Measurements from ENCODE around the gene CDH6.

- TF ChIP-seq CTCF (conservative IDR thresholded peaks at IDR 0.05; ENCODE audit: low read length), result no peak
- no peak for TF ChIP-seq EZH2phosphoT487 (IDR thresholded peaks at IDR 0.05; ENCODE audit: borderline replicate concordance)
Measured at GRCh38 chr5:31378136-31378535, 184.7 kb downstream of the CDH6 start.

All from Loucy (cell line).